Glutamatergic neuron (in vitro differentiated cells): ENCODE results near the gene GIT2. TPM values are rescaled to one million over a fixed set of nuclear protein-coding genes. Genes with fewer than 3 reads are reported as not detected.

Experiments used
- DNase-seq: peaks from one replicate; pipeline ENCODE4 v3.0.0; 2022
- H3K27ac Mint-ChIP-seq: one replicate; pipeline ENCODE4 v1.8.0; 2020; ENCODE audit warnings: mild to moderate bottlenecking, mixed read lengths, inconsistent platforms; ENCODE audit not compliant: unreplicated experiment
- H3K27me3 Mint-ChIP-seq: one replicate; pipeline ENCODE4 v1.8.0; 2020; ENCODE audit warnings: mild to moderate bottlenecking, moderate library complexity, mixed read lengths, inconsistent platforms; ENCODE audit not compliant: unreplicated experiment
- H3K36me3 Mint-ChIP-seq: one replicate; pipeline ENCODE4 v1.8.0; 2020; ENCODE audit warnings: mild to moderate bottlenecking, mixed read lengths, inconsistent platforms; ENCODE audit not compliant: unreplicated experiment
- H3K4me1 Mint-ChIP-seq: one replicate; pipeline ENCODE4 v1.8.0; 2020; ENCODE audit warnings: mild to moderate bottlenecking, low read depth, mixed read lengths, inconsistent platforms; ENCODE audit not compliant: unreplicated experiment
- H3K4me3 Mint-ChIP-seq: one replicate; pipeline ENCODE4 v1.8.0; 2020; ENCODE audit warnings: mild to moderate bottlenecking, mixed read lengths, inconsistent platforms; ENCODE audit not compliant: unreplicated experiment
- H3K9me3 Mint-ChIP-seq: one replicate; pipeline ENCODE4 v1.8.0; 2020; ENCODE audit warnings: mild to moderate bottlenecking, moderate library complexity, mixed read lengths, inconsistent platforms; ENCODE audit not compliant: unreplicated experiment
- total RNA-seq: library from RNA; stranded (reverse); fragmentation: NEBNext Ultra II Directional; extraction: Animal tissue kit (Norgen Biotek cat#: 25700); gene quantifications from one replicate; pipeline ENCODE4 v1.2.1, GENCODE V29; 2021; ENCODE audit not compliant: unreplicated experiment
- TF ChIP-seq, protein P1 (sequence below): fragments of 200-600 bp; sonication (generic); IDR thresholded peaks from one replicate; pipeline ENCODE4 v1.5.0; 2021; ENCODE audit not compliant: partially characterized antibody, unreplicated experiment

GIT2 gene
- total RNA-seq, 1 donor from 2014 or later = 54.9 TPM

DNA sequence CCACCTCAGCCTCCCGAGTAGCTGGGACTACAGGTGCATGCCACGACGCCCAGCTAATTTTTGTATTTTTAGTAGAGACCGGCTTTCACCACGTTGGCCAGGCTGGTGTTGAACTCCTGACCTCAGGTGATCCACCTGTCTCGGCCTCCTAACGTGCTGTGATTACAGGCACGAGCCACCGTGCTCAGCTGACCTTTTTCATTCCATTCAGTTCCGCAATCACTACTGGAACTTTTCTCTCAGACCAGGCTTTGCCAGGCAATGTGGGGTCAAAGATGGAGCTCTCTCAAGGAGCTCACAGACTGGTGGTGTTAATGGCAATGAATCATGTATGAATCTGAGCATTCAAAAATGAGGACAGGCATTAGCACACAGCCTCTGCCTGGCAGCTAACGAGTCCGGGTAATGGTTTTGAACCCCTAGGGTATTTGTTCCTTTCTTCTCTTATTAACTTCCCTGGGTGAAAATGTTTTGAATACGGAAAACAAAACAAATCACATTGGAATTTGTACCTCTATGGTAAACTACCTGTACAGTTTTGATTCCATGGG is 105.5 kb downstream of the GIT2 start:
- Mint-ChIP-seq H3K4me1 (peaks cover 14% of the 10 kb centered on the region), H3K27ac (peak overlapping the region; percentile 73), H3K36me3 (no peaks in the 10 kb centered on the region), H3K9me3 (peaks cover 7% of the 10 kb centered on the region), H3K27me3 (peaks cover 10% of the 10 kb centered on the region), H3K4me3 (peak overlapping the region; percentile 46)
- TF ChIP-seq, protein P1, sequence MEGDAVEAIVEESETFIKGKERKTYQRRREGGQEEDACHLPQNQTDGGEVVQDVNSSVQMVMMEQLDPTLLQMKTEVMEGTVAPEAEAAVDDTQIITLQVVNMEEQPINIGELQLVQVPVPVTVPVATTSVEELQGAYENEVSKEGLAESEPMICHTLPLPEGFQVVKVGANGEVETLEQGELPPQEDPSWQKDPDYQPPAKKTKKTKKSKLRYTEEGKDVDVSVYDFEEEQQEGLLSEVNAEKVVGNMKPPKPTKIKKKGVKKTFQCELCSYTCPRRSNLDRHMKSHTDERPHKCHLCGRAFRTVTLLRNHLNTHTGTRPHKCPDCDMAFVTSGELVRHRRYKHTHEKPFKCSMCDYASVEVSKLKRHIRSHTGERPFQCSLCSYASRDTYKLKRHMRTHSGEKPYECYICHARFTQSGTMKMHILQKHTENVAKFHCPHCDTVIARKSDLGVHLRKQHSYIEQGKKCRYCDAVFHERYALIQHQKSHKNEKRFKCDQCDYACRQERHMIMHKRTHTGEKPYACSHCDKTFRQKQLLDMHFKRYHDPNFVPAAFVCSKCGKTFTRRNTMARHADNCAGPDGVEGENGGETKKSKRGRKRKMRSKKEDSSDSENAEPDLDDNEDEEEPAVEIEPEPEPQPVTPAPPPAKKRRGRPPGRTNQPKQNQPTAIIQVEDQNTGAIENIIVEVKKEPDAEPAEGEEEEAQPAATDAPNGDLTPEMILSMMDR = no peak
- DNase-seq = no peak

DNA sequence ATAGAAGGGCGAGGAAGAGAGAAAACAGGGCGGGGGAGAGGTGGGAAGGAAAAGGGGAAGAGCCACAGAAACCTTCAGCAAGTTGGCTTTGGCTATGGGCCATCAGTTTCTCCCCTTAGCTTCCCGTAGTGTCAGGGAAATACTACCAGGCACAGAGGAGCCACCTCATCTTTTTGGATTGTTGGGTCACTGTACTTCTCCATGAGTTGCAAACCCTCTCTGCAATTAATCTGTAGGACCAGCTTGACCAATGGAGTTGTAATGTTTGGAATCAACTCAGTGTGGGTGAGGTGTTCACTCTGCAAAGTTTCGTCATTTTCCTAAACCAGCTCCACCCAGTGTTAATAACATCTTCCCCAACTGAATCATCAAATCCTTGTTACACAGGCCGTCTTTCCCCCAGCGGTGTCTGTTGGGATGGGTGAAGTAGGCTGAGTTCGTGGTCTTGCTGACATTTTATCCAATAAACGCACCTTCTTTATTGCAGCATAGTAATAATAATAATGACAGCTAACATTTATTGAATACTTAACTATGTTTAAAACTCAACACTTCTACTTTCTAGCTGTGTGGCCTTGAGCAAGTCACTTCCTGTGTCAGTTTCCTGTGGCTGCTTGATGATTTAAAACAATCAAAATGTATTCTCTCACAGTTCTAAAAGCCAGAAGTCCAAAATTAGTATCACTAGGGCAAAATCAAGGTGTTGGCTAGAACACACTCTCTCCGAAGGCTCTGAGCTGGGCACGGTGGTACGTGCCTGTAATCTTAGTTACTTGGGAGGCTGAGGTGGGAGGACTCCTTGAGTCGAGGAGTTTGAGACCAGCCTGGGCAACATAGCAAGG is 107.8 kb downstream of the GIT2 start:
- H3K9me3 Mint-ChIP-seq = peaks cover 7% of the 10 kb centered on the region
- H3K36me3 Mint-ChIP-seq = no peaks in the 10 kb centered on the region
- no peak for DNase-seq
- peaks cover 14% of the 10 kb centered on the region for H3K4me1 Mint-ChIP-seq
- TF ChIP-seq, protein P1 = no peak
- H3K4me3 Mint-ChIP-seq = no peak overlapping the region
- H3K27me3 Mint-ChIP-seq = peaks cover 6% of the 10 kb centered on the region
- H3K27ac Mint-ChIP-seq = no peak overlapping the region

DNA sequence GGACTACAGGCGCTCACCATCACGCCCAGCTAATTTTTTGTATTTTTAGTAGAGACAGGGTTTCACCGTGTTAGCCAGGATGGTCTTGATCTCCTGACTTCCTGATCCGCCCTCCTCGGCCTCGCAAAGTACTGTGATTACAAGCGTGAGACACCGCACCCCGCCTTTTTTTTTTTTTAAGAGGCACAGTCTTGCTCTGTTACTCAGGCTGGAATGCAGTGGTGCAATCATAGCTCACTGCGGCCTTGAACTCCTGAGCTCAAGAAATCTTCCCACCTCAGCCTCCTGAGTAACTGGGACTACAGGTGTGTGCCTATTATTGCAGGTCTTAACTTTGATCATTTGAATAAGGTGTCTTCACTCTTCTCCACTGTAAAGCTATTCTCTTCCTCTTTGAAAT is 110.6 kb downstream of the GIT2 start:
- H3K27ac Mint-ChIP-seq = no peak overlapping the region
- H3K4me3 Mint-ChIP-seq = no peak overlapping the region
- peaks cover 7% of the 10 kb centered on the region for H3K9me3 Mint-ChIP-seq
- H3K4me1 Mint-ChIP-seq = peaks cover 14% of the 10 kb centered on the region
- peaks cover 6% of the 10 kb centered on the region for H3K36me3 Mint-ChIP-seq
- no peak for DNase-seq
- peaks cover 7% of the 10 kb centered on the region for H3K27me3 Mint-ChIP-seq
- TF ChIP-seq, protein P1 = no peak

DNA sequence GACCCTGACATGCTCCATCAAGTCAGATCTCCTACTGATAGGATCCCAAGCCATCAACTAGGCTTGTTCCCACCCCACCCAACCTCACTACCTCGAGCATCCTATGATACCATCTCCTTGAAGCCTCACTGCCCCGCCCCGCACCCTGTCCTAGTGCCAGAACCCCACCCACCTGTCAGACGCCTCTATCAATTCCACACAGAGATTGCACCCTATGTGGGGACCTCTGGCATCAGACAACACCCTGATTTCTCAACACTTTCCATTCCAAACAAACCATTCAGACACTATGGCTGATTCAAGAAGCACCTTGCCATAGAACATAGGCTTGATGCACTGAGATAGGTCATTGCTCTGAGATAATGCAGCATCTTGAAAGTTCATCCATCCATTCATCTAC is 112.7 kb downstream of the GIT2 start:
- Mint-ChIP-seq H3K36me3 (peaks cover 6% of the 10 kb centered on the region), H3K27ac (no peak overlapping the region), H3K4me3 (no peak overlapping the region), H3K9me3 (peaks cover 7% of the 10 kb centered on the region), H3K4me1 (peaks cover 10% of the 10 kb centered on the region), H3K27me3 (peaks cover 9% of the 10 kb centered on the region)
- no peak for DNase-seq
- TF ChIP-seq, protein P1 = no peak

DNA sequence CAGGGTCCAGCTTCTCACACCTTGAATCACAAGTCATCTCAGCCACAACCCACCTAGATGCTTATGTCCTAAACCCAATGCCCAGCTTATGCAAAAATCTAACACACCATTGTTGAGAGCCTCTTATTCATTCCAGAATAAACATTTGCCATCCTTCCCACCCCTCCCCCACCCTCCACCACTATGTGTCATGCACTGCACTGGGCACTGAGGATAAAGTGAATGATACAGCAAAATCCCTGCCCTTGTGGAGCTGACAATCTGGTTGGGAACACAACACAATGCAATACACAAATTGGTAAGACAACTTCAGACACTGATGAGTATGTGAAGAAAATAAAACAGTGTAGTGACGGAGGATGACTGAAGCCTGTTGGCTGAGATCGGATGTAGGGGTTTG is 114.4 kb downstream of the GIT2 start:
- no peak for DNase-seq
- peaks cover 15% of the 10 kb centered on the region for H3K27me3 Mint-ChIP-seq
- H3K4me3 Mint-ChIP-seq = peak overlapping the region; percentile 92
- TF ChIP-seq, protein P1 = no peak
- peaks cover 14% of the 10 kb centered on the region for H3K9me3 Mint-ChIP-seq
- peaks cover 6% of the 10 kb centered on the region for H3K36me3 Mint-ChIP-seq
- peaks cover 24% of the 10 kb centered on the region for H3K4me1 Mint-ChIP-seq
- no peak overlapping the region for H3K27ac Mint-ChIP-seq
